Breast epithelium (tissue), 3 donors: Measurements from ENCODE around the gene ZNRF3.

Experiments
- POLR2A ChIP-seq: fragments of 450-650 bp; IDR thresholded peaks from one replicate; pipeline ENCODE4 v1.6.1; 2016; ENCODE audit warnings: antibody characterized with exemption, mild to moderate bottlenecking, moderate library complexity
- POLR2AphosphoS5 ChIP-seq, 3 donors: sonication (generic); formaldehyde crosslinking; IDR thresholded peaks; one replicate each; pipeline ENCODE4 v1.6.1; 2017; ENCODE audit warnings: antibody characterized with exemption in 3 of 3
- TF ChIP-seq, protein P1 (sequence below), 3 donors: fragments of 450-650 bp; IDR thresholded peaks; one replicate each; pipeline ENCODE4 v1.5.1; 2016 to 2017; ENCODE audit warnings: antibody characterized with exemption in 3 of 3, mild to moderate bottlenecking in 3 of 3, moderate library complexity in 3 of 3

DNA sequence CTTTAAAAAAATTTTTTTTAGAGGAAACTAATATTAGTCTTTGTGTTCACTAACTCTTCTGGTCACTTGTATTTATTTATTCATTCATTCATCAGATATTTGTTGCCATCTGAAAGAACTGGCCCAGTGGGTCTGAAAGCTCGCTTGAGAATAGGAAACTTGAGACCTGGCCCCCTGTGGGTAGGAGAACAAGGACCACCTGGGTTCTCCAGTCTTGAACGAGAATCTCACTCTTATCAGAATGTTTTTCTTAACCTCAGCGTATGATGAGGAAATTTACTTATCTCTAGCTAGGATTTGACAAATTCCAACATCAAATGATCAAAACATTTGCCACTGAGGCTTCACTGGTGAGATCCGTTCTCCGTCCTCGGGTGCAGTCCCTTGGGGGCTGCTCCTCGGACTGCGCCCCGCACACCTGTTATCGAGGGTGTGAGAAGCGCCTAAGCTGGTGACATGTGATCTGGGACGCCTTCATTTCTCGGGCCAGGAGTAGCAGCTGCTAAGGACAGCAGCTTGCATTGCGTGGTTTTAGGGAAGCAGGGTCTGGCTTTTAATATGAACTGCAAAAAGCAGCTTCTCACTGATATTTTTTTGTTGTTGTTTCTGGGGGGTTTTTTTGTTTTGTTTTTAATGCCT, 171.9 kb downstream of the ZNRF3 start:
- TF ChIP-seq, protein P1, sequence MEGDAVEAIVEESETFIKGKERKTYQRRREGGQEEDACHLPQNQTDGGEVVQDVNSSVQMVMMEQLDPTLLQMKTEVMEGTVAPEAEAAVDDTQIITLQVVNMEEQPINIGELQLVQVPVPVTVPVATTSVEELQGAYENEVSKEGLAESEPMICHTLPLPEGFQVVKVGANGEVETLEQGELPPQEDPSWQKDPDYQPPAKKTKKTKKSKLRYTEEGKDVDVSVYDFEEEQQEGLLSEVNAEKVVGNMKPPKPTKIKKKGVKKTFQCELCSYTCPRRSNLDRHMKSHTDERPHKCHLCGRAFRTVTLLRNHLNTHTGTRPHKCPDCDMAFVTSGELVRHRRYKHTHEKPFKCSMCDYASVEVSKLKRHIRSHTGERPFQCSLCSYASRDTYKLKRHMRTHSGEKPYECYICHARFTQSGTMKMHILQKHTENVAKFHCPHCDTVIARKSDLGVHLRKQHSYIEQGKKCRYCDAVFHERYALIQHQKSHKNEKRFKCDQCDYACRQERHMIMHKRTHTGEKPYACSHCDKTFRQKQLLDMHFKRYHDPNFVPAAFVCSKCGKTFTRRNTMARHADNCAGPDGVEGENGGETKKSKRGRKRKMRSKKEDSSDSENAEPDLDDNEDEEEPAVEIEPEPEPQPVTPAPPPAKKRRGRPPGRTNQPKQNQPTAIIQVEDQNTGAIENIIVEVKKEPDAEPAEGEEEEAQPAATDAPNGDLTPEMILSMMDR (IDR thresholded peaks at IDR 0.05) = no peak
- TF ChIP-seq POLR2AphosphoS5 (IDR thresholded peaks at IDR 0.05) = no peak
- no peak for TF ChIP-seq POLR2A
